Choroid plexus epithelial cell (primary cell): ENCODE data around the gene FNDC3A.

Experiments
- DNase-seq: peaks from one replicate; pipeline ENCODE4 v3.0.0-alpha.2; 2010; ENCODE audit warnings: low read depth
- H3K4me3 ChIP-seq: 2 replicates; pipeline ENCODE4 v1.5.1; 2011; ENCODE audit warnings: low read depth, mild to moderate bottlenecking, control low read depth, low read length, moderate library complexity
- CTCF ChIP-seq: conservative IDR thresholded peaks from 2 replicates; pipeline ENCODE4 v1.5.1; 2011; ENCODE audit warnings: low read depth, mild to moderate bottlenecking, control low read depth, inconsistent platforms, low read length, moderate library complexity

The FNDC3A gene

GRCh38 chr13:49248622-49249002, 272.9 kb downstream of the FNDC3A start:
- H3K4me3 ChIP-seq: peak overlapping the region; percentile 91
- peak; percentile 39 for DNase-seq
- TF ChIP-seq CTCF: peak; percentile 56

GRCh38 chr13:49251326-49251725, 275.6 kb downstream of the FNDC3A start:
- no peak for TF ChIP-seq CTCF
- DNase-seq: no peak
- no peak overlapping the region for H3K4me3 ChIP-seq

GRCh38 chr13:49253310-49253709, 277.6 kb downstream of the FNDC3A start:
- no peak overlapping the region for H3K4me3 ChIP-seq
- DNase-seq: no peak

GRCh38 chr13:49254007-49254406, 278.3 kb downstream of the FNDC3A start:
- no peak overlapping the region for H3K4me3 ChIP-seq
- DNase-seq: no peak
- no peak for TF ChIP-seq CTCF

More at GRCh38 chr13:49253310-49253709, 277.6 kb downstream of the FNDC3A start:
- no peak for TF ChIP-seq CTCF

- TF ChIP-seq CTCF: no peak
- DNase-seq: peak; percentile 55
- no peak overlapping the region for H3K4me3 ChIP-seq
These were observed 281.1 kb downstream of the FNDC3A start for GRCh38 chr13:49256841-49257240.

- no peak overlapping the region for H3K4me3 ChIP-seq
- DNase-seq: no peak
- no peak for TF ChIP-seq CTCF
These were observed 282.5 kb downstream of the FNDC3A start for GRCh38 chr13:49258089-49258796.
